Smooth muscle cell (in vitro differentiated cells): ENCODE results near the gene TSPYL2. TPM values are rescaled to one million over a fixed set of nuclear protein-coding genes. Genes with fewer than 3 reads are reported as not detected.

ENCODE experiments used
- DNase-seq: peaks from one replicate; lab custom pipeline; 2025; ENCODE audit not compliant: unreplicated experiment; lab: John Stamatoyannopoulos, UW
- H2AFZ ChIP-seq: fragments of 200-600 bp; sonication (generic); 2 replicates; pipeline ENCODE4 v1.6.0; 2016; ENCODE audit warnings: antibody characterized with exemption, low read depth, mild to moderate bottlenecking
- H3F3A ChIP-seq: fragments of 200-600 bp; sonication (generic); 2 replicates; pipeline ENCODE4 v1.6.0; 2017; ENCODE audit warnings: antibody characterized with exemption, low read depth
- H3K27ac ChIP-seq: fragments of 200-600 bp; sonication (generic); 2 replicates; pipeline ENCODE4 v1.5.1; 2016; ENCODE audit warnings: low read depth, mild to moderate bottlenecking
- H3K27me3 ChIP-seq: fragments of 200-600 bp; sonication (generic); 2 replicates; pipeline ENCODE4 v1.6.1; 2016; ENCODE audit warnings: low read depth, mild to moderate bottlenecking
- H3K36me3 ChIP-seq: fragments of 200-600 bp; sonication (generic); 2 replicates; pipeline ENCODE4 v1.5.1; 2016; ENCODE audit warnings: low read depth
- H3K4me1 ChIP-seq: fragments of 200-600 bp; sonication (generic); 2 replicates; pipeline ENCODE4 v1.5.1; 2016; ENCODE audit warnings: low read depth
- H3K4me2 ChIP-seq: fragments of 200-600 bp; sonication (generic); 2 replicates; pipeline ENCODE4 v1.6.0; 2016; ENCODE audit warnings: mild to moderate bottlenecking
- H3K4me3 ChIP-seq: fragments of 200-600 bp; sonication (generic); 2 replicates; pipeline ENCODE4 v1.5.1; 2016; ENCODE audit warnings: mild to moderate bottlenecking
- H3K79me2 ChIP-seq: fragments of 200-600 bp; sonication (generic); 2 replicates; pipeline ENCODE4 v1.6.0; 2016; ENCODE audit warnings: low read depth, mild to moderate bottlenecking
- H3K9ac ChIP-seq: fragments of 200-600 bp; sonication (generic); 2 replicates; pipeline ENCODE4 v1.6.0; 2016; ENCODE audit warnings: low read depth
- H3K9me3 ChIP-seq: fragments of 200-600 bp; sonication (generic); replicated peaks from 2 replicates; pipeline ENCODE4 v1.5.1; 2016; ENCODE audit warnings: low read depth
- H4K20me1 ChIP-seq: fragments of 200-600 bp; sonication (generic); 2 replicates; pipeline ENCODE4 v1.6.0; 2016; ENCODE audit warnings: low read depth
- CTCF ChIP-seq: fragments of 200-600 bp; sonication (generic); IDR thresholded peaks from 2 replicates; pipeline ENCODE4 v1.5.1; 2017; ENCODE audit warnings: borderline replicate concordance, mild to moderate bottlenecking, antibody characterized with exemption; ENCODE audit not compliant: insufficient read depth, poor library complexity, severe bottlenecking
- WGBS: methylation state at CpG from one replicate; pipeline ENCODE4 v1.1.7; 2016; ENCODE audit warnings: low lambda C conversion rate; 5-methylcytosine and 5-hydroxymethylcytosine counted together
- polyA plus RNA-seq: library from polyadenylated mRNA; unstranded; fragments of >200 nt; fragmentation: Nextera tagmentation; extraction: Ambion mirVana; gene quantifications from 2 replicates; pipeline ENCODE4 v1.2.1, GENCODE V29; 2016
- total RNA-seq: library from RNA; depleted of rRNA; stranded (reverse); fragments of >200 nt; gene quantifications from 2 replicates; pipeline ENCODE4 v1.2.3, GENCODE V29; 2014

TSPYL2 gene
- total and polyA plus RNA-seq, 2 experiments from 2014 or later: 38.1 to 50.7 TPM

GRCh38 chrX:53094582-53094905 is 12.4 kb downstream of the TSPYL2 start:
- peak overlapping the region; percentile 87 for H2AFZ ChIP-seq
- peak overlapping the region; percentile 85 for H3K4me2 ChIP-seq
- WGBS: 38% methylated on average over 5 of the region's 5 CpGs
- H3K4me3 ChIP-seq: peak overlapping the region; percentile 75
- H3K4me1 ChIP-seq: no peaks in the 10 kb centered on the region
- H3F3A ChIP-seq: no peaks in the 10 kb centered on the region
- no peak for TF ChIP-seq CTCF
- H3K27me3 ChIP-seq: no peaks in the 10 kb centered on the region
- H3K27ac ChIP-seq: no peak overlapping the region
- peak overlapping the region; percentile 62 for H3K9ac ChIP-seq
- H3K79me2 ChIP-seq: peaks cover 8% of the 10 kb centered on the region
- H3K9me3 ChIP-seq: no peaks in the 10 kb centered on the region
- no peaks in the 10 kb centered on the region for H4K20me1 ChIP-seq
- no peak for DNase-seq
- H3K36me3 ChIP-seq: no peaks in the 10 kb centered on the region

GRCh38 chrX:53095796-53096195 is 13.6 kb downstream of the TSPYL2 start:
- Histone ChIP-seq H3K9me3 (no peaks in the 10 kb centered on the region), H3K27me3 (no peaks in the 10 kb centered on the region), H3K27ac (no peak overlapping the region), H3K4me1 (no peaks in the 10 kb centered on the region), H3K9ac (no peak overlapping the region), H3K4me2 (no peak overlapping the region), H3F3A (no peaks in the 10 kb centered on the region), H3K79me2 (peaks cover 8% of the 10 kb centered on the region), H4K20me1 (no peaks in the 10 kb centered on the region), H3K36me3 (no peaks in the 10 kb centered on the region), H3K4me3 (no peak overlapping the region), H2AFZ (no peak overlapping the region)
- DNase-seq: no peak
- WGBS: 82% methylated on average over 3 of the region's 3 CpGs
- no peak for TF ChIP-seq CTCF

DNA sequence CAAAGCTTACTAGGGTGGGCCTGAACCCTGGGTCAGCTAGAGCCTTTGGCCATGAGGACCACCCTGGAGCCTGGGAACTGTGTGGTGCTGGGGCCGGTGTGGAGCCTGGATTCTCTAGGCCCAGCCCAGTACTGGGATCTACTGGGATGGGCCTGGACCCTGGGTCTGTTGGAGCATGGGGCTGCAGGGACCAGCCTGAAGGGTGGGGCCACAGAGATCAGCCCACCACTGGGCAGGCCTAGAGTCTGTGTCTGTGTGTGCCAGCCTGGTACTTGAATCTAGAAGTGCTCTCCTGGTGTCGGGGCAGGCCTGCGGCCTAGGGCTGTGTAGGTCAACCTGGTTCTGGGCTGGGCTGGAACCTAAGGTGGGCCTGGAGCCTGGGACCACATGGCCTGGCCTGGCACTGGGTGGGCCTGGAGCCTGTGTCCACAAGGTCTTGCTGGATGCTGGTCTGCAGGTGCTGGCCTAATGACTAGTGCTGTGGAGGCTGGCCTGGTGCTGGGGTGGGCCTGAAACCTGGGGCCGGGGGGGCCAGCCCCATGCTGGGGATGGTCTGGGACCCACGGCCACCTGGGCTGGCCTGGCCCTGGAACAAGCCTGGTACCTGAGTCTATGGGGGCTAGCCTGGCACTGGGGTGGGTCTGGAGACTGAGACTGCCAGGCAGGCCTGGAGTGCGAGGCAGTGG is 32.8 kb downstream of the TSPYL2 start:
- H3K27ac ChIP-seq: no peak overlapping the region
- H3K4me2 ChIP-seq: no peak overlapping the region
- no peaks in the 10 kb centered on the region for H3K9me3 ChIP-seq
- no peak for DNase-seq
- H3K36me3 ChIP-seq: no peaks in the 10 kb centered on the region
- H3K9ac ChIP-seq: no peak overlapping the region
- H3K27me3 ChIP-seq: no peaks in the 10 kb centered on the region
- no peaks in the 10 kb centered on the region for H4K20me1 ChIP-seq
- no peaks in the 10 kb centered on the region for H3K4me1 ChIP-seq
- H2AFZ ChIP-seq: no peak overlapping the region
- H3K79me2 ChIP-seq: no peaks in the 10 kb centered on the region
- no peak overlapping the region for H3K4me3 ChIP-seq
- H3F3A ChIP-seq: no peaks in the 10 kb centered on the region
- TF ChIP-seq CTCF: no peak
- 90% methylated on average over 5 of the region's 6 CpGs for WGBS

- Histone ChIP-seq H2AFZ (no peak overlapping the region), H3K4me3 (no peak overlapping the region), H4K20me1 (no peaks in the 10 kb centered on the region), H3F3A (no peaks in the 10 kb centered on the region), H3K79me2 (no peaks in the 10 kb centered on the region), H3K4me2 (no peak overlapping the region), H3K4me1 (no peaks in the 10 kb centered on the region), H3K9me3 (no peaks in the 10 kb centered on the region), H3K36me3 (no peaks in the 10 kb centered on the region), H3K27me3 (no peaks in the 10 kb centered on the region), H3K27ac (no peak overlapping the region), H3K9ac (no peak overlapping the region)
- DNase-seq: no peak
- no peak for TF ChIP-seq CTCF
- 64% methylated on average over 2 of the region's 2 CpGs for WGBS
Observed at GRCh38 chrX:53115550-53115874, 33.3 kb downstream of the TSPYL2 start.
